ENCODE data around the gene REG3A.

- TF ChIP-seq POLR2A (IDR thresholded peaks at IDR 0.05), result no peak
- no peak for TF ChIP-seq CTCF (IDR thresholded peaks at IDR 0.05 in 8 of 11, conservative IDR thresholded peaks at IDR 0.05 in 3 of 11)
Observed at GRCh38 chr2:79178076-79178674, 18.6 kb upstream of the REG3A start.

Measured in spleen (tissue), 7 donors.